Measurements from ENCODE around the gene JAKMIP3. TPM values are rescaled to one million over a fixed set of nuclear protein-coding genes. Genes with fewer than 3 reads are reported as not detected.

JAKMIP3 gene
- total RNA-seq, 1 experiment from 2014 or later: 0.17 TPM

DNA sequence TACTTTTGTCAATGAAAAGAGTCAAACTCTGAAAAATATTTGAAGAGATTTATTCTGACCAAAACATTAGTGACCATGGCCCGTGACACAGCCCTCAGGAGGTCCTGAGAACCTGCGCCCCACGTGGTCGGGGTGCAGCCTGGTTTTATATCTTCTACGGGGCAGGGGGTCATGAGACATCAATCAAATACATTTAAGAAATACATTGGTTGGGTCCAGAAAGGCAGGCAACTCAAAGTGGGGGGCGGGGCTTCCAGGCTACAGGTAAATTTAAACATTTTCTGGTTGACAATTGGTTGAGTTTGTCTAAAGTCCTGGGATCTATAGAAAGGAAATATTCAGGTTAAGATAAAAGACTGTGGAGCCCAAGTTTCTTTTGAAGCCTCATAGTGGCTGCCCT is 49.2 kb upstream of the JAKMIP3 start:
- no TSS peak for BruUV-seq (replicated peaks)
- no peak for TF ChIP-seq YY1 (IDR thresholded peaks at IDR 0.05; ENCODE audit: extremely low read depth, insufficient replicate concordance, low read depth, low read length)
- TF ChIP-seq, protein P1, sequence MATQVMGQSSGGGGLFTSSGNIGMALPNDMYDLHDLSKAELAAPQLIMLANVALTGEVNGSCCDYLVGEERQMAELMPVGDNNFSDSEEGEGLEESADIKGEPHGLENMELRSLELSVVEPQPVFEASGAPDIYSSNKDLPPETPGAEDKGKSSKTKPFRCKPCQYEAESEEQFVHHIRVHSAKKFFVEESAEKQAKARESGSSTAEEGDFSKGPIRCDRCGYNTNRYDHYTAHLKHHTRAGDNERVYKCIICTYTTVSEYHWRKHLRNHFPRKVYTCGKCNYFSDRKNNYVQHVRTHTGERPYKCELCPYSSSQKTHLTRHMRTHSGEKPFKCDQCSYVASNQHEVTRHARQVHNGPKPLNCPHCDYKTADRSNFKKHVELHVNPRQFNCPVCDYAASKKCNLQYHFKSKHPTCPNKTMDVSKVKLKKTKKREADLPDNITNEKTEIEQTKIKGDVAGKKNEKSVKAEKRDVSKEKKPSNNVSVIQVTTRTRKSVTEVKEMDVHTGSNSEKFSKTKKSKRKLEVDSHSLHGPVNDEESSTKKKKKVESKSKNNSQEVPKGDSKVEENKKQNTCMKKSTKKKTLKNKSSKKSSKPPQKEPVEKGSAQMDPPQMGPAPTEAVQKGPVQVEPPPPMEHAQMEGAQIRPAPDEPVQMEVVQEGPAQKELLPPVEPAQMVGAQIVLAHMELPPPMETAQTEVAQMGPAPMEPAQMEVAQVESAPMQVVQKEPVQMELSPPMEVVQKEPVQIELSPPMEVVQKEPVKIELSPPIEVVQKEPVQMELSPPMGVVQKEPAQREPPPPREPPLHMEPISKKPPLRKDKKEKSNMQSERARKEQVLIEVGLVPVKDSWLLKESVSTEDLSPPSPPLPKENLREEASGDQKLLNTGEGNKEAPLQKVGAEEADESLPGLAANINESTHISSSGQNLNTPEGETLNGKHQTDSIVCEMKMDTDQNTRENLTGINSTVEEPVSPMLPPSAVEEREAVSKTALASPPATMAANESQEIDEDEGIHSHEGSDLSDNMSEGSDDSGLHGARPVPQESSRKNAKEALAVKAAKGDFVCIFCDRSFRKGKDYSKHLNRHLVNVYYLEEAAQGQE (IDR thresholded peaks at IDR 0.05; ENCODE audit: low read depth): no peak
- TF ChIP-seq, protein P2, sequence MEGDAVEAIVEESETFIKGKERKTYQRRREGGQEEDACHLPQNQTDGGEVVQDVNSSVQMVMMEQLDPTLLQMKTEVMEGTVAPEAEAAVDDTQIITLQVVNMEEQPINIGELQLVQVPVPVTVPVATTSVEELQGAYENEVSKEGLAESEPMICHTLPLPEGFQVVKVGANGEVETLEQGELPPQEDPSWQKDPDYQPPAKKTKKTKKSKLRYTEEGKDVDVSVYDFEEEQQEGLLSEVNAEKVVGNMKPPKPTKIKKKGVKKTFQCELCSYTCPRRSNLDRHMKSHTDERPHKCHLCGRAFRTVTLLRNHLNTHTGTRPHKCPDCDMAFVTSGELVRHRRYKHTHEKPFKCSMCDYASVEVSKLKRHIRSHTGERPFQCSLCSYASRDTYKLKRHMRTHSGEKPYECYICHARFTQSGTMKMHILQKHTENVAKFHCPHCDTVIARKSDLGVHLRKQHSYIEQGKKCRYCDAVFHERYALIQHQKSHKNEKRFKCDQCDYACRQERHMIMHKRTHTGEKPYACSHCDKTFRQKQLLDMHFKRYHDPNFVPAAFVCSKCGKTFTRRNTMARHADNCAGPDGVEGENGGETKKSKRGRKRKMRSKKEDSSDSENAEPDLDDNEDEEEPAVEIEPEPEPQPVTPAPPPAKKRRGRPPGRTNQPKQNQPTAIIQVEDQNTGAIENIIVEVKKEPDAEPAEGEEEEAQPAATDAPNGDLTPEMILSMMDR (IDR thresholded peaks at IDR 0.05 in 2 of 3, conservative IDR thresholded peaks at IDR 0.05 in 1 of 3; ENCODE audit: borderline replicate concordance in 1 of 3, insufficient read depth in 1 of 3, low read depth in 2 of 3, low read length in 2 of 3): no peak
- TF ChIP-seq ELF1 (IDR thresholded peaks at IDR 0.05; ENCODE audit: borderline replicate concordance, low read depth): no peak
- no peak for TF ChIP-seq ZNF274 (IDR thresholded peaks at IDR 0.05; ENCODE audit: low read depth, low read length)
- TF ChIP-seq EZH2 (IDR thresholded peaks at IDR 0.05): no peak
- no peak for TF ChIP-seq SP1 (IDR thresholded peaks at IDR 0.05; ENCODE audit: low read depth)
- TF ChIP-seq SRF (IDR thresholded peaks at IDR 0.05; ENCODE audit: low read depth): no peak
- TF ChIP-seq, protein P3, sequence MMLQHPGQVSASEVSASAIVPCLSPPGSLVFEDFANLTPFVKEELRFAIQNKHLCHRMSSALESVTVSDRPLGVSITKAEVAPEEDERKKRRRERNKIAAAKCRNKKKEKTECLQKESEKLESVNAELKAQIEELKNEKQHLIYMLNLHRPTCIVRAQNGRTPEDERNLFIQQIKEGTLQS (IDR thresholded peaks at IDR 0.05): no peak
- TF ChIP-seq, protein P4, sequence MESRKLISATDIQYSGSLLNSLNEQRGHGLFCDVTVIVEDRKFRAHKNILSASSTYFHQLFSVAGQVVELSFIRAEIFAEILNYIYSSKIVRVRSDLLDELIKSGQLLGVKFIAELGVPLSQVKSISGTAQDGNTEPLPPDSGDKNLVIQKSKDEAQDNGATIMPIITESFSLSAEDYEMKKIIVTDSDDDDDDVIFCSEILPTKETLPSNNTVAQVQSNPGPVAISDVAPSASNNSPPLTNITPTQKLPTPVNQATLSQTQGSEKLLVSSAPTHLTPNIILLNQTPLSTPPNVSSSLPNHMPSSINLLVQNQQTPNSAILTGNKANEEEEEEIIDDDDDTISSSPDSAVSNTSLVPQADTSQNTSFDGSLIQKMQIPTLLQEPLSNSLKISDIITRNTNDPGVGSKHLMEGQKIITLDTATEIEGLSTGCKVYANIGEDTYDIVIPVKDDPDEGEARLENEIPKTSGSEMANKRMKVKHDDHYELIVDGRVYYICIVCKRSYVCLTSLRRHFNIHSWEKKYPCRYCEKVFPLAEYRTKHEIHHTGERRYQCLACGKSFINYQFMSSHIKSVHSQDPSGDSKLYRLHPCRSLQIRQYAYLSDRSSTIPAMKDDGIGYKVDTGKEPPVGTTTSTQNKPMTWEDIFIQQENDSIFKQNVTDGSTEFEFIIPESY (IDR thresholded peaks at IDR 0.05; ENCODE audit: extremely low read depth, insufficient replicate concordance, low read length): no peak
- TF ChIP-seq ZFX (IDR thresholded peaks at IDR 0.05): no peak
- ChIA-PET CTCF (no interaction called here), RAD21 (ENCODE audit: low non-redundant PET in 1 of 2, low total read pairs in 2 of 2, uncharacterized antibody in 2 of 2, unreplicated experiment in 2 of 2) (no interaction called here), POLR2A (no interaction called here)
- Histone ChIP-seq H3K27ac (ENCODE audit: low read depth, low read length) (no peak overlapping the region), H3K9me3 (ENCODE audit: control insufficient read depth in 1 of 2, insufficient read depth in 1 of 2, low read depth in 1 of 2, low read length in 2 of 2) (no peaks in the 10 kb centered on the region), H3K4me3 (replicated peaks in 1 of 2; ENCODE audit: low read depth in 1 of 2, low read length in 2 of 2) (no peak overlapping the region), H3K9ac (ENCODE audit: low read length) (no peak overlapping the region), H3K4me2 (ENCODE audit: low read length) (no peak overlapping the region), H3K79me2 (ENCODE audit: insufficient read depth, low read length) (no peaks in the 10 kb centered on the region), H3K27me3 (ENCODE audit: insufficient read depth, low read length) (no peaks in the 10 kb centered on the region), H3K4me1 (ENCODE audit: control insufficient read depth in 1 of 2, insufficient read depth in 2 of 2, low read length in 2 of 2) (no peaks in the 10 kb centered on the region), H3K9me2 (ENCODE audit: insufficient read depth) (no peaks in the 10 kb centered on the region), H2AFZ (ENCODE audit: low read depth, low read length, poor library complexity, severe bottlenecking) (no peak overlapping the region), H3K36me3 (ENCODE audit: control insufficient read depth in 1 of 2, insufficient read depth in 2 of 2, low read length in 2 of 2) (no peaks in the 10 kb centered on the region), H4K20me1 (ENCODE audit: insufficient read depth) (no peaks in the 10 kb centered on the region)
- DNase-seq (ENCODE audit: low read depth, low spot score) (no peak), ATAC-seq (no peak)
- intact Hi-C loops (cut with micrococcal nuclease): no loop called here
